Activated CD4-positive, alpha-beta T cell treated with anti-CD3 and anti-CD28 coated beads for 36 hours (primary cell): ENCODE data around the gene HEATR5B. TPM values are rescaled to one million over a fixed set of nuclear protein-coding genes. Genes with fewer than 3 reads are reported as not detected.
"Not testable (repeated sequence)": the region's sequence is repeated elsewhere in the genome, so short reads cannot be mapped to it uniquely, and the experiment has no call there.

Source experiments
- ATAC-seq: fragments of 200-7000 bp; cut with Tn5 transposase; one replicate; pipeline ENCODE4 v1.10.0; 2021; ENCODE audit warnings: mild to moderate bottlenecking, moderate library complexity
- CTCF ChIA-PET: fragments of 350-600 bp; sonication (Branson Sonifier 250); formaldehyde crosslinking; loops from one replicate; lab custom pipeline; 2021; ENCODE audit warnings: antibody characterized with exemption; lab: Charles Lee
- POLR2A ChIA-PET: fragments of 350-600 bp; sonication (Branson Sonifier 250); formaldehyde crosslinking; loops from one replicate; lab custom pipeline; 2021; ENCODE audit warnings: antibody characterized with exemption, inconsistent platforms; lab: Charles Lee
- DNase-seq: peaks from one replicate; pipeline ENCODE4 v3.0.0-alpha.2; 2020
- H3K27ac Mint-ChIP-seq: one replicate; pipeline ENCODE4 v1.8.0; 2021; ENCODE audit warnings: mixed read lengths
- H3K27me3 Mint-ChIP-seq: one replicate; pipeline ENCODE4 v1.8.0; 2021; ENCODE audit warnings: mixed read lengths
- H3K36me3 Mint-ChIP-seq: one replicate; pipeline ENCODE4 v1.8.0; 2021; ENCODE audit warnings: low read depth, mixed read lengths
- H3K4me1 Mint-ChIP-seq: one replicate; pipeline ENCODE4 v1.8.0; 2021; ENCODE audit warnings: mixed read lengths
- H3K4me3 Mint-ChIP-seq: one replicate; pipeline ENCODE4 v1.8.0; 2021; ENCODE audit warnings: mild to moderate bottlenecking, moderate library complexity, mixed read lengths
- H3K9me3 Mint-ChIP-seq: one replicate; pipeline ENCODE4 v1.8.0; 2021; ENCODE audit warnings: low read depth, mixed read lengths
- intact Hi-C, 2 experiments: fragments of 100-400 bp; cut with DNase I in 1 of 2; cut with micrococcal nuclease in 1 of 2; formaldehyde crosslinking; loops; one replicate each; pipeline versions ENCODE4 v1.14.2 to v1.15.1; 2022 to 2024; cut with DNase I, micrococcal nuclease
- total RNA-seq, 2 experiments: library from RNA; stranded (reverse); gene quantifications; one replicate each; pipeline ENCODE4 v1.2.3, GENCODE V29; 2021

The HEATR5B gene
- total RNA-seq, 2 experiments from 2014 or later: 15.2 TPM

DNA sequence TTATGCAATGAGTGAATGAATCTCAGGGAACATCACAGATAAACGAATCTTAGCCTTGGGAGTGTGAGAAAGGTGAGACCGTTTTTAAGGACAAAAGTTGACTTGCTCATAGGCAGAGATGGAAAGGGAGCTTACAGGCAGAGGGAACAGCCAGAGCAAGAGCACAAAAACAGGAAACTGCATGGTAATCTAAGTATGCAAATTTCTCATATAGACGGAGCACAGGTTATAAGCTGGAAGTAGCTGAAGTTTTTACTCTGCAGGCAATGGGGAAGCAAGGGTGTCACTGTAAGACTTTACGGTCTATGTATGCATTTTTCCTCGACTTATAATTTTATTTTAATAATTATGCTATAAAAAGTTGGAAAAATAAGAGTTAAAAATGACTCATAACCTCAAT, 73.0 kb downstream of the HEATR5B start:
- CTCF ChIA-PET: no interaction called here
- Mint-ChIP-seq H3K4me3 (no peak overlapping the region), H3K27me3 (no peaks in the 10 kb centered on the region), H3K9me3 (no peaks in the 10 kb centered on the region), H3K27ac (peak overlapping the region; percentile 27), H3K4me1 (peaks cover 18% of the 10 kb centered on the region), H3K36me3 (peaks cover 25% of the 10 kb centered on the region)
- POLR2A ChIA-PET: no interaction called here
- DNase-seq (no peak), ATAC-seq (no peak)
- intact Hi-C loops: no loop called here

DNA sequence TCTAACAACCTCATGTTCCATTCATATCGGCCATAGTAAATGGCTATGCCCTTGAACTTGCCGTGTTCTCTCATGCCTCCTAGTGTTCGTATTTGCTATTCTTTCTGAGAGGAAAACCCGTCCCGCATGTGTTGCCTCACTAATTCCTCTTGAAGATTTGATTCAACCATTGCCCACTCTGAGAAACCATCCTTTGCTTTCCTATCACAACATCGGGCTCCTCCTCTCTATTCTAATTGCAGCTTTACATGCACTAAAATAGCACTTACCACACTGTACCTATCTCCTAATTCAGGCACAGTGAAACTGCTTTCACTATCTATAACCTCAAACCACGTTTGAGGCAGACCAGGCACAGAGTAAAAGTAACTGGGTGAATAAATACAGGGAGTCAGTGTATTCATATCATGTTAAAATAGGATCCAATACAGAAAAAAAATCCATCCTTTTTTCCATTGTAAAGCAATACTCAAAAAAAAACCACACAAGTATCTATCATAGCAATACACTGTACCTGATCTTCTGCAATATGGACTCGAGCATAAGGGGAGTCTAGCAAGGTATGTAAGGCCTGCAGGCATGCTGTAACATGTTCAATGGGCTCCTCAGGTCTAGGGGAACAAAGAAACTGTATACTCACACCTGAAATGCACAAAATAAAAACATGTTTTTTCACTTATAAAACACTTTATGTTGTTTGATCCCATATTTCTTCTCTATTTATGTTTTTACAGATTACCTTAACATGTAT, 78.9 kb downstream of the HEATR5B start:
- ATAC-seq: peak; percentile 95
- H3K4me3 Mint-ChIP-seq: peak overlapping the region; percentile 54
- peak overlapping the region; percentile 71 for H3K27ac Mint-ChIP-seq
- intact Hi-C loops: loop anchor here (1.0 kb wide), 1 partner anchor 225 kb away; no protein-coding TSS in a partner anchor
- H3K4me1 Mint-ChIP-seq: peaks cover 13% of the 10 kb centered on the region
- CTCF ChIA-PET: interaction anchor here (0.6 to 1.0 kb wide), 2 partner anchors 221 to 224 kb away, joined by 3 read pairs; no protein-coding TSS in a partner anchor
- H3K27me3 Mint-ChIP-seq: no peaks in the 10 kb centered on the region
- H3K9me3 Mint-ChIP-seq: no peaks in the 10 kb centered on the region
- POLR2A ChIA-PET: no interaction called here
- H3K36me3 Mint-ChIP-seq: peaks cover 28% of the 10 kb centered on the region
- peak; percentile 43 for DNase-seq

- ATAC-seq (no peak), DNase-seq (no peak)
- Mint-ChIP-seq H3K27ac (peak overlapping the region; percentile 26), H3K9me3 (no peaks in the 10 kb centered on the region), H3K27me3 (no peaks in the 10 kb centered on the region), H3K4me3 (no peak overlapping the region), H3K36me3 (peaks cover 32% of the 10 kb centered on the region), H3K4me1 (peaks cover 13% of the 10 kb centered on the region)
- CTCF ChIA-PET: interaction anchor here (0.7 kb wide), 1 partner anchor 14 kb away, joined by 3 read pairs; no protein-coding TSS in a partner anchor
- intact Hi-C loops: no loop called here
- POLR2A ChIA-PET: no interaction called here
Observed at GRCh38 chr2:37000988-37001556, 83.1 kb downstream of the HEATR5B start.

- no peak for ATAC-seq
- peaks cover 11% of the 10 kb centered on the region for H3K4me1 Mint-ChIP-seq
- ChIA-PET POLR2A (no interaction called here), CTCF (interaction anchor here (0.7 kb wide), 1 partner anchor 13 kb away, joined by 3 read pairs; no protein-coding TSS in a partner anchor)
- peaks cover 32% of the 10 kb centered on the region for H3K36me3 Mint-ChIP-seq
- no peak overlapping the region for H3K4me3 Mint-ChIP-seq
- no peak for DNase-seq
- H3K27me3 Mint-ChIP-seq: no peaks in the 10 kb centered on the region
- H3K9me3 Mint-ChIP-seq: no peaks in the 10 kb centered on the region
- intact Hi-C loops: no loop called here
- no peak overlapping the region for H3K27ac Mint-ChIP-seq
Observed at GRCh38 chr2:37000318-37000717, 83.9 kb downstream of the HEATR5B start.

DNA sequence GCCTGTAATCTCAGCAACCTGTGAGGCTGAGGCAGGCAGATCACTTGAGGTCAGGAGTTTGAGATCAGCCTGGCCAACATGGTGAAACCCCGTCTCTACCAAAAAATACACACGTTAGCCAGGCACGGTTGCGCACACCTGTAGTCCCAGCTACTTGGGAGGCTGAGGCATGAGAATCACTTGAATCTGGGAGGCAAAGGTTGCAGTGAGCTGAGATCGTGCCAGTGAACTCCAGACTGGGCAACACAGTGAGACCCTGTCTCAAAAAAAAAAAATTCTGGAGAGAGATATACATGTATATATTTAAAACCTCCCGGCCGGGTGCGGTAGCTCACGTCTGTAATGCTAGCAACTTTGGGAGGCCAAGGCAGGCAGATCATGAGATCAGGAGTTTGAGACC, 84.8 kb downstream of the HEATR5B start:
- H3K27ac Mint-ChIP-seq, DNase-seq, H3K27me3 Mint-ChIP-seq, H3K4me1 Mint-ChIP-seq, intact Hi-C loops, ATAC-seq, POLR2A ChIA-PET, CTCF ChIA-PET, H3K9me3 Mint-ChIP-seq, H3K4me3 Mint-ChIP-seq: not testable (repeated sequence)
- peaks cover 24% of the 10 kb centered on the region for H3K36me3 Mint-ChIP-seq

GRCh38 chr2:36993841-36994620, 90.1 kb downstream of the HEATR5B start:
- H3K4me3 Mint-ChIP-seq: no peak overlapping the region
- no peaks in the 10 kb centered on the region for H3K9me3 Mint-ChIP-seq
- POLR2A ChIA-PET: interaction anchor here (0.6 kb wide), 1 partner anchor 495 kb away, joined by 3 read pairs; no protein-coding TSS in a partner anchor
- DNase-seq (no peak), ATAC-seq (no peak)
- intact Hi-C loops: no loop called here
- peaks cover 7% of the 10 kb centered on the region for H3K36me3 Mint-ChIP-seq
- no peaks in the 10 kb centered on the region for H3K4me1 Mint-ChIP-seq
- H3K27ac Mint-ChIP-seq: no peak overlapping the region
- CTCF ChIA-PET: no interaction called here
- H3K27me3 Mint-ChIP-seq: no peaks in the 10 kb centered on the region

DNA sequence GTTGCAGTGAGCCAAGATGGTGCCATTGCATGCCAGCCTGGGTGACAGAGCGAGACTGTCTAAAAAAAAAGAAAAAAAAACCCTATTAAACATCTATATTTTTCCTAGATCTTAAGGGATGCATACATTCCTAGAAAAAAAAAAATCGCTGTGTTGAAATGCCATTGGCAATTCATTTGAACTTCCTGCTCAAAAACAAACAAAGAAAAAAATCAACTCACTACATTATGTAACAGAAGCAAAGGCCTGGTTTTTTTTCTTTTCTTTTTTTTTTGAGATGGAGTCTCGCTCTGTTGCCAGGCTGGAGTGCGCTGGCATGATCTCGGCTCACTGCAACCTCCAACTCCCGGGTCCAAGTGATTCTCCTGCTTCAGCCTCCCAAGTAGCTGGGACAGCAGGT, 96.2 kb downstream of the HEATR5B start:
- no peak for ATAC-seq
- no peak for DNase-seq
- no peaks in the 10 kb centered on the region for H3K9me3 Mint-ChIP-seq
- H3K4me1 Mint-ChIP-seq: no peaks in the 10 kb centered on the region
- intact Hi-C loops: no loop called here
- H3K27me3 Mint-ChIP-seq: no peaks in the 10 kb centered on the region
- no peak overlapping the region for H3K4me3 Mint-ChIP-seq
- H3K36me3 Mint-ChIP-seq: peaks cover 10% of the 10 kb centered on the region
- H3K27ac Mint-ChIP-seq: no peak overlapping the region
- POLR2A ChIA-PET: no interaction called here
- CTCF ChIA-PET: no interaction called here

GRCh38 chr2:36982467-36982866, 101.7 kb downstream of the HEATR5B start:
- H3K27me3 Mint-ChIP-seq: no peaks in the 10 kb centered on the region
- peaks cover 12% of the 10 kb centered on the region for H3K36me3 Mint-ChIP-seq
- H3K9me3 Mint-ChIP-seq: peaks cover 4% of the 10 kb centered on the region
- intact Hi-C loops: no loop called here
- no peak for DNase-seq
- ATAC-seq: no peak
- H3K27ac Mint-ChIP-seq: no peak overlapping the region
- CTCF ChIA-PET: interaction anchor here (0.5 to 1.2 kb wide), 3 partner anchors 9 to 1955 kb away, joined by 3 read pairs; no protein-coding TSS in a partner anchor
- no peaks in the 10 kb centered on the region for H3K4me1 Mint-ChIP-seq
- POLR2A ChIA-PET: no interaction called here
- no peak overlapping the region for H3K4me3 Mint-ChIP-seq

GRCh38 chr2:36981911-36982310, 102.3 kb downstream of the HEATR5B start:
- Mint-ChIP-seq H3K4me1 (no peaks in the 10 kb centered on the region), H3K36me3 (peaks cover 12% of the 10 kb centered on the region), H3K9me3 (peaks cover 4% of the 10 kb centered on the region), H3K27me3 (no peaks in the 10 kb centered on the region), H3K27ac (no peak overlapping the region), H3K4me3 (no peak overlapping the region)
- intact Hi-C loops: no loop called here
- no peak for ATAC-seq
- CTCF ChIA-PET: interaction anchor here (0.5 to 1.2 kb wide), 4 partner anchors 10 to 1955 kb away, joined by 3 read pairs; no protein-coding TSS in a partner anchor
- DNase-seq: no peak
- POLR2A ChIA-PET: no interaction called here

- H3K27ac Mint-ChIP-seq, ATAC-seq, H3K4me1 Mint-ChIP-seq, H3K27me3 Mint-ChIP-seq, H3K9me3 Mint-ChIP-seq, H3K36me3 Mint-ChIP-seq, H3K4me3 Mint-ChIP-seq, CTCF ChIA-PET, DNase-seq, POLR2A ChIA-PET, intact Hi-C loops: not testable (repeated sequence)
Observed at GRCh38 chr2:36979007-36979406, 105.2 kb downstream of the HEATR5B start.

DNA sequence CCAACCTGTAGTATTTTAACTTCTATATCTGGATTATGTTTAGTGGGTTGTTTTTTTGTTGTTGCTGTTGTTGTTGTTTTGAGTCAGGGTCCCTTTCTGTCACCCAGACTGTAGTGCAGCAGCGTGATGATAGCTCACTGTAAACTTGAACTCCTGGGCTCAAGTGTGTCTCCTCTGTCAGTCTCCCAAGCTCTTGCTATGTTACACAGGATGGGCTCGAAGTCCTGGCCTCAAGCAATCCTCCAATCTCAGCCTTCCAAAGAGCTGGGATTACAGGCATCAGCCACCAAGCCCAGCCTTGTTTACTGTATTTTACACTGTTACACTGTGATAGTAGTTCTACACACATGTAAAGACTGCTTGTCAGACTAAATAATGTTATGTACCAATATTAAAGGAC, 108.1 kb downstream of the HEATR5B start:
- no peak for ATAC-seq
- no peak for DNase-seq
- H3K4me3 Mint-ChIP-seq: no peak overlapping the region
- POLR2A ChIA-PET: interaction anchor here (0.6 kb wide), 1 partner anchor 9 kb away, joined by 3 read pairs; no protein-coding TSS in a partner anchor
- intact Hi-C loops: no loop called here
- H3K27me3 Mint-ChIP-seq: no peaks in the 10 kb centered on the region
- H3K9me3 Mint-ChIP-seq: peaks cover 4% of the 10 kb centered on the region
- CTCF ChIA-PET: no interaction called here
- H3K4me1 Mint-ChIP-seq: no peaks in the 10 kb centered on the region
- peaks cover 7% of the 10 kb centered on the region for H3K36me3 Mint-ChIP-seq
- H3K27ac Mint-ChIP-seq: no peak overlapping the region
